ENCODE measurements around the gene ZNF444.
"Not testable (repeated sequence)": the region's sequence is repeated elsewhere in the genome, so short reads cannot be mapped to it uniquely, and the experiment has no call there.

Gene ZNF444

GRCh38 chr19:56103027-56103614, 38.0 kb upstream of the ZNF444 start:
- no peak for TF ChIP-seq CTCF (IDR thresholded peaks at IDR 0.05; ENCODE audit: control insufficient read depth, extremely low read depth, insufficient read depth)
- H3K4me3 ChIP-seq (ENCODE audit: low read depth, low read length): no peak overlapping the region
- no peak for DNase-seq (ENCODE audit: low read depth)

- no peak overlapping the region for H3K4me3 ChIP-seq (ENCODE audit: low read depth, low read length)
- DNase-seq (ENCODE audit: low read depth): no peak
- TF ChIP-seq CTCF (IDR thresholded peaks at IDR 0.05; ENCODE audit: control insufficient read depth, extremely low read depth, insufficient read depth): no peak
Observed at GRCh38 chr19:56104423-56104822, 36.7 kb upstream of the ZNF444 start.

GRCh38 chr19:56105090-56105701, 35.9 kb upstream of the ZNF444 start:
- peak; percentile 90 for TF ChIP-seq CTCF (IDR thresholded peaks at IDR 0.05; ENCODE audit: control insufficient read depth, extremely low read depth, insufficient read depth)
- peak overlapping the region; percentile 34 for H3K4me3 ChIP-seq (ENCODE audit: low read depth, low read length)
- peak; percentile 93 for DNase-seq (ENCODE audit: low read depth)

- not testable (repeated sequence) for DNase-seq (ENCODE audit: low read depth); H3K4me3 ChIP-seq (ENCODE audit: low read depth, low read length)
Observed at GRCh38 chr19:56105831-56106396, 35.2 kb upstream of the ZNF444 start.

GRCh38 chr19:56106397-56106849, 34.7 kb upstream of the ZNF444 start:
- TF ChIP-seq CTCF (IDR thresholded peaks at IDR 0.05; ENCODE audit: control insufficient read depth, extremely low read depth, insufficient read depth): no peak
- no peak for DNase-seq (ENCODE audit: low read depth)
- H3K4me3 ChIP-seq (ENCODE audit: low read depth, low read length): no peak overlapping the region

- H3K4me3 ChIP-seq (ENCODE audit: low read depth, low read length): no peak overlapping the region
- no peak for DNase-seq (ENCODE audit: low read depth)
- no peak for TF ChIP-seq CTCF (IDR thresholded peaks at IDR 0.05; ENCODE audit: control insufficient read depth, extremely low read depth, insufficient read depth)
Observed at GRCh38 chr19:56106993-56107392, 34.1 kb upstream of the ZNF444 start.

- TF ChIP-seq CTCF (IDR thresholded peaks at IDR 0.05; ENCODE audit: control insufficient read depth, extremely low read depth, insufficient read depth): no peak
- DNase-seq (ENCODE audit: low read depth): no peak
- no peak overlapping the region for H3K4me3 ChIP-seq (ENCODE audit: low read depth, low read length)
Observed at GRCh38 chr19:56107626-56108351, 33.3 kb upstream of the ZNF444 start.
